G401 (cell line): ENCODE data around the gene MEFV. TPM values are rescaled to one million over a fixed set of nuclear protein-coding genes. Genes with fewer than 3 reads are reported as not detected.
"Not testable (repeated sequence)": the region's sequence is repeated elsewhere in the genome, so short reads cannot be mapped to it uniquely, and the experiment has no call there.

Source experiments
- DNase-seq: peaks from one replicate; pipeline ENCODE4 v3.0.0-alpha.2; 2015; ENCODE audit warnings: low spot score
- in situ Hi-C: cut with HindIII; loops from 2 replicates; pipeline ENCODE4 v1.10.0; 2016; ENCODE audit warnings: low sequenced_read_pairs, mixed read lengths
- total RNA-seq: library from RNA; depleted of rRNA; stranded (reverse); fragments of >200 nt; shearing (Covaris generic); gene quantifications from 2 replicates; pipeline ENCODE4 v1.2.3, GENCODE V29; 2014

The MEFV gene
- total RNA-seq, 1 experiment from 2014 or later = not detected

- in situ Hi-C loops = no loop called here
- no peak for DNase-seq
Measured at GRCh38 chr16:3234543-3234856, 21.9 kb downstream of the MEFV start.

GRCh38 chr16:3223913-3224515, 32.4 kb downstream of the MEFV start:
- in situ Hi-C loops = no loop called here

GRCh38 chr16:3220839-3221238, 35.6 kb downstream of the MEFV start:
- no peak for DNase-seq
- in situ Hi-C loops = no loop called here

More at GRCh38 chr16:3223913-3224515, 32.4 kb downstream of the MEFV start:
- DNase-seq = no peak

GRCh38 chr16:3216263-3216640, 40.2 kb downstream of the MEFV start:
- no peak for DNase-seq

GRCh38 chr16:3215601-3216262, 40.7 kb downstream of the MEFV start:
- DNase-seq = no peak
- in situ Hi-C loops = no loop called here

More at GRCh38 chr16:3216263-3216640, 40.2 kb downstream of the MEFV start:
- in situ Hi-C loops = no loop called here

GRCh38 chr16:3214904-3215600, 41.4 kb downstream of the MEFV start:
- DNase-seq = no peak
- in situ Hi-C loops = no loop called here

GRCh38 chr16:3212567-3212966, 43.9 kb downstream of the MEFV start:
- in situ Hi-C loops = no loop called here
- DNase-seq = no peak

GRCh38 chr16:3212006-3212405, 44.4 kb downstream of the MEFV start:
- in situ Hi-C loops = no loop called here

GRCh38 chr16:3207086-3207953, 49.1 kb downstream of the MEFV start:
- in situ Hi-C loops = no loop called here

More at GRCh38 chr16:3212006-3212405, 44.4 kb downstream of the MEFV start:
- DNase-seq = no peak

GRCh38 chr16:3205939-3206338, 50.5 kb downstream of the MEFV start:
- DNase-seq, in situ Hi-C loops: not testable (repeated sequence)

More at GRCh38 chr16:3207086-3207953, 49.1 kb downstream of the MEFV start:
- DNase-seq = no peak

- no peak for DNase-seq
- in situ Hi-C loops = no loop called here
Measured at GRCh38 chr16:3202903-3203539, 53.4 kb downstream of the MEFV start.

- in situ Hi-C loops = no loop called here
Measured at GRCh38 chr16:3198334-3199072, 57.9 kb downstream of the MEFV start.

GRCh38 chr16:3197694-3198333, 58.6 kb downstream of the MEFV start:
- in situ Hi-C loops, DNase-seq: not testable (repeated sequence)

More at GRCh38 chr16:3198334-3199072, 57.9 kb downstream of the MEFV start:
- DNase-seq = no peak

- no peak for DNase-seq
- in situ Hi-C loops = no loop called here
Measured at GRCh38 chr16:3195975-3196374, 60.5 kb downstream of the MEFV start.

GRCh38 chr16:3194792-3195191, 61.6 kb downstream of the MEFV start:
- DNase-seq = no peak
- in situ Hi-C loops = no loop called here

GRCh38 chr16:3193221-3194212, 62.9 kb downstream of the MEFV start:
- in situ Hi-C loops = no loop called here
- no peak for DNase-seq

- DNase-seq = no peak
- in situ Hi-C loops = no loop called here
Measured at GRCh38 chr16:3192476-3193019, 63.9 kb downstream of the MEFV start.
